ENCODE measurements around the gene SEMA3D. TPM values are rescaled to one million over a fixed set of nuclear protein-coding genes. Genes with fewer than 3 reads are reported as not detected.

Gene SEMA3D
- total and polyA plus RNA-seq, 4 experiments from 2014 or later, result not detected

- H3K4me1 Mint-ChIP-seq, result no peaks in the 10 kb centered on the region
- no peaks in the 10 kb centered on the region for H3K27me3 ChIP-seq (ENCODE audit: insufficient read depth, low read length)
- no peaks in the 10 kb centered on the region for H3K36me3 ChIP-seq (ENCODE audit: insufficient read depth, low read length)
- H3K4me3 ChIP-seq (ENCODE audit: low read length in 2 of 2), result no peak overlapping the region
- H3K36me3 Mint-ChIP-seq, result no peaks in the 10 kb centered on the region
- POLR2A ChIA-PET (ENCODE audit: partially characterized antibody), result no interaction called here
- no peak for DNase-seq
- CTCF ChIA-PET (ENCODE audit: partially characterized antibody), result no interaction called here
- H3K27ac ChIP-seq (ENCODE audit: low read depth, low read length), result no peak overlapping the region
- no peaks in the 10 kb centered on the region for H3K4me1 ChIP-seq (ENCODE audit: insufficient read depth, low read length)
- H3K9me3 Mint-ChIP-seq, result peaks cover 0 to 3% (median 2%) of the 10 kb centered on the region in 8 donors
- H3K9me3 ChIP-seq (ENCODE audit: control insufficient read depth in 1 of 2, low read length in 2 of 2), result no peaks in the 10 kb centered on the region
- H3K27ac Mint-ChIP-seq, result no peak overlapping the region
- H3K27me3 Mint-ChIP-seq, result no peaks in the 10 kb centered on the region
- intact Hi-C loops (cut with micrococcal nuclease), result no loop called here
- H3K4me3 Mint-ChIP-seq, result no peak overlapping the region
These were observed 91.0 kb downstream of the SEMA3D start for GRCh38 chr7:85095806-85096205.

- no peaks in the 10 kb centered on the region for H3K36me3 Mint-ChIP-seq
- no peaks in the 10 kb centered on the region for H3K27me3 ChIP-seq (ENCODE audit: insufficient read depth, low read length)
- no peaks in the 10 kb centered on the region for H3K27me3 Mint-ChIP-seq
- no peak overlapping the region for H3K27ac Mint-ChIP-seq
- no peaks in the 10 kb centered on the region for H3K36me3 ChIP-seq (ENCODE audit: insufficient read depth, low read length)
- no peak for DNase-seq
- H3K9me3 ChIP-seq (ENCODE audit: control insufficient read depth in 1 of 2, low read length in 2 of 2), result no peaks in the 10 kb centered on the region
- H3K9me3 Mint-ChIP-seq, result peaks cover 0 to 3% (median 2%) of the 10 kb centered on the region in 8 donors
- no peaks in the 10 kb centered on the region for H3K4me1 ChIP-seq (ENCODE audit: insufficient read depth, low read length)
- ChIA-PET POLR2A (ENCODE audit: partially characterized antibody) (no interaction called here), CTCF (ENCODE audit: partially characterized antibody) (no interaction called here)
- no peaks in the 10 kb centered on the region for H3K4me1 Mint-ChIP-seq
- H3K4me3 ChIP-seq (ENCODE audit: low read length in 2 of 2), result no peak overlapping the region
- no peak overlapping the region for H3K27ac ChIP-seq (ENCODE audit: low read depth, low read length)
- intact Hi-C loops (cut with micrococcal nuclease), result no loop called here
- H3K4me3 Mint-ChIP-seq, result no peak overlapping the region
These were observed 91.5 kb downstream of the SEMA3D start for GRCh38 chr7:85095366-85095765.

- ChIA-PET POLR2A (ENCODE audit: partially characterized antibody) (no interaction called here), CTCF (ENCODE audit: partially characterized antibody) (no interaction called here)
- no peak overlapping the region for H3K27ac Mint-ChIP-seq
- H3K4me3 ChIP-seq (ENCODE audit: low read length in 2 of 2), result no peak overlapping the region
- no peaks in the 10 kb centered on the region for H3K36me3 ChIP-seq (ENCODE audit: insufficient read depth, low read length)
- H3K9me3 Mint-ChIP-seq, result peaks cover 0 to 5% (median 3%) of the 10 kb centered on the region in 8 donors
- H3K27me3 Mint-ChIP-seq, result peaks cover 0 to 2% of the 10 kb centered on the region in 2 donors
- no peaks in the 10 kb centered on the region for H3K9me3 ChIP-seq (ENCODE audit: control insufficient read depth in 1 of 2, low read length in 2 of 2)
- no peak overlapping the region for H3K4me3 Mint-ChIP-seq
- no peak overlapping the region for H3K27ac ChIP-seq (ENCODE audit: low read depth, low read length)
- no peaks in the 10 kb centered on the region for H3K36me3 Mint-ChIP-seq
- H3K4me1 Mint-ChIP-seq, result no peaks in the 10 kb centered on the region
- no peak for DNase-seq
- intact Hi-C loops (cut with micrococcal nuclease), result no loop called here
- H3K4me1 ChIP-seq (ENCODE audit: insufficient read depth, low read length), result no peaks in the 10 kb centered on the region
- no peaks in the 10 kb centered on the region for H3K27me3 ChIP-seq (ENCODE audit: insufficient read depth, low read length)
These were observed 92.7 kb downstream of the SEMA3D start for GRCh38 chr7:85094046-85094725.

GRCh38 chr7:85091565-85091928, 95.3 kb downstream of the SEMA3D start:
- Histone ChIP-seq H3K4me1 (ENCODE audit: insufficient read depth, low read length) (no peaks in the 10 kb centered on the region), H3K4me3 (ENCODE audit: low read length in 2 of 2) (no peak overlapping the region), H3K9me3 (ENCODE audit: control insufficient read depth in 1 of 2, low read length in 2 of 2) (no peaks in the 10 kb centered on the region), H3K36me3 (ENCODE audit: insufficient read depth, low read length) (no peaks in the 10 kb centered on the region), H3K27ac (ENCODE audit: low read depth, low read length) (no peak overlapping the region), H3K27me3 (ENCODE audit: insufficient read depth, low read length) (no peaks in the 10 kb centered on the region)
- CTCF ChIA-PET (ENCODE audit: partially characterized antibody), result no interaction called here
- POLR2A ChIA-PET (ENCODE audit: partially characterized antibody), result no interaction called here
- no peak for DNase-seq
- no peaks in the 10 kb centered on the region for H3K36me3 Mint-ChIP-seq
- peaks cover 0 to 9% (median 2%) of the 10 kb centered on the region in 8 donors for H3K9me3 Mint-ChIP-seq
- no peak overlapping the region for H3K27ac Mint-ChIP-seq
- no peaks in the 10 kb centered on the region for H3K4me1 Mint-ChIP-seq
- H3K27me3 Mint-ChIP-seq, result peaks cover 0 to 2% of the 10 kb centered on the region in 2 donors
- H3K4me3 Mint-ChIP-seq, result no peak overlapping the region
- intact Hi-C loops (cut with micrococcal nuclease), result no loop called here

- Mint-ChIP-seq H3K4me1 (no peaks in the 10 kb centered on the region), H3K27me3 (peaks cover 0 to 2% of the 10 kb centered on the region in 2 donors), H3K9me3 (peaks cover 0 to 9% (median 2%) of the 10 kb centered on the region in 8 donors), H3K27ac (no peak overlapping the region), H3K4me3 (no peak overlapping the region), H3K36me3 (no peaks in the 10 kb centered on the region)
- no peaks in the 10 kb centered on the region for H3K4me1 ChIP-seq (ENCODE audit: insufficient read depth, low read length)
- H3K4me3 ChIP-seq (ENCODE audit: low read length in 2 of 2), result no peak overlapping the region
- ChIA-PET CTCF (ENCODE audit: partially characterized antibody) (no interaction called here), POLR2A (ENCODE audit: partially characterized antibody) (no interaction called here)
- no peak for DNase-seq
- H3K9me3 ChIP-seq (ENCODE audit: control insufficient read depth in 1 of 2, low read length in 2 of 2), result no peaks in the 10 kb centered on the region
- intact Hi-C loops (cut with micrococcal nuclease), result no loop called here
- H3K27me3 ChIP-seq (ENCODE audit: insufficient read depth, low read length), result no peaks in the 10 kb centered on the region
- no peak overlapping the region for H3K27ac ChIP-seq (ENCODE audit: low read depth, low read length)
- no peaks in the 10 kb centered on the region for H3K36me3 ChIP-seq (ENCODE audit: insufficient read depth, low read length)
These were observed 95.8 kb downstream of the SEMA3D start for GRCh38 chr7:85090919-85091564.

GRCh38 chr7:85090143-85090542, 96.7 kb downstream of the SEMA3D start:
- no peak overlapping the region for H3K27ac ChIP-seq (ENCODE audit: low read depth, low read length)
- ChIA-PET POLR2A (ENCODE audit: partially characterized antibody) (no interaction called here), CTCF (ENCODE audit: partially characterized antibody) (no interaction called here)
- H3K9me3 Mint-ChIP-seq, result peaks cover 0 to 9% (median 3%) of the 10 kb centered on the region in 8 donors
- H3K4me1 Mint-ChIP-seq, result no peaks in the 10 kb centered on the region
- H3K4me3 ChIP-seq (ENCODE audit: low read length in 2 of 2), result no peak overlapping the region
- no peaks in the 10 kb centered on the region for H3K36me3 Mint-ChIP-seq
- no peak for DNase-seq
- H3K27me3 Mint-ChIP-seq, result peaks cover 0 to 2% of the 10 kb centered on the region in 2 donors
- H3K4me1 ChIP-seq (ENCODE audit: insufficient read depth, low read length), result no peaks in the 10 kb centered on the region
- intact Hi-C loops (cut with micrococcal nuclease), result no loop called here
- no peaks in the 10 kb centered on the region for H3K27me3 ChIP-seq (ENCODE audit: insufficient read depth, low read length)
- H3K27ac Mint-ChIP-seq, result no peak overlapping the region
- no peaks in the 10 kb centered on the region for H3K9me3 ChIP-seq (ENCODE audit: control insufficient read depth in 1 of 2, low read length in 2 of 2)
- no peak overlapping the region for H3K4me3 Mint-ChIP-seq
- H3K36me3 ChIP-seq (ENCODE audit: insufficient read depth, low read length), result no peaks in the 10 kb centered on the region

- Histone ChIP-seq H3K36me3 (ENCODE audit: insufficient read depth, low read length) (no peaks in the 10 kb centered on the region), H3K27ac (ENCODE audit: low read depth, low read length) (no peak overlapping the region), H3K27me3 (ENCODE audit: insufficient read depth, low read length) (no peaks in the 10 kb centered on the region), H3K9me3 (ENCODE audit: control insufficient read depth in 1 of 2, low read length in 2 of 2) (no peaks in the 10 kb centered on the region), H3K4me1 (ENCODE audit: insufficient read depth, low read length) (no peaks in the 10 kb centered on the region), H3K4me3 (ENCODE audit: low read length in 2 of 2) (no peak overlapping the region)
- H3K36me3 Mint-ChIP-seq, result no peaks in the 10 kb centered on the region
- H3K27me3 Mint-ChIP-seq, result no peaks in the 10 kb centered on the region
- intact Hi-C loops (cut with micrococcal nuclease), result no loop called here
- H3K27ac Mint-ChIP-seq, result no peak overlapping the region
- peaks cover 0 to 9% (median 0%) of the 10 kb centered on the region in 8 donors for H3K9me3 Mint-ChIP-seq
- DNase-seq, result no peak
- ChIA-PET POLR2A (ENCODE audit: partially characterized antibody) (no interaction called here), CTCF (ENCODE audit: partially characterized antibody) (no interaction called here)
- H3K4me3 Mint-ChIP-seq, result no peak overlapping the region
- no peaks in the 10 kb centered on the region for H3K4me1 Mint-ChIP-seq
These were observed 105.0 kb downstream of the SEMA3D start for GRCh38 chr7:85081846-85082245.

Measured in CD4-positive, alpha-beta memory T cell (primary cell).